ENCODE results near the gene TEX12.
"Not testable (repeated sequence)": the region's sequence is repeated elsewhere in the genome, so short reads cannot be mapped to it uniquely, and the experiment has no call there.

TEX12 gene, protein sequence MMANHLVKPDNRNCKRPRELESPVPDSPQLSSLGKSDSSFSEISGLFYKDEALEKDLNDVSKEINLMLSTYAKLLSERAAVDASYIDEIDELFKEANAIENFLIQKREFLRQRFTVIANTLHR

DNA sequence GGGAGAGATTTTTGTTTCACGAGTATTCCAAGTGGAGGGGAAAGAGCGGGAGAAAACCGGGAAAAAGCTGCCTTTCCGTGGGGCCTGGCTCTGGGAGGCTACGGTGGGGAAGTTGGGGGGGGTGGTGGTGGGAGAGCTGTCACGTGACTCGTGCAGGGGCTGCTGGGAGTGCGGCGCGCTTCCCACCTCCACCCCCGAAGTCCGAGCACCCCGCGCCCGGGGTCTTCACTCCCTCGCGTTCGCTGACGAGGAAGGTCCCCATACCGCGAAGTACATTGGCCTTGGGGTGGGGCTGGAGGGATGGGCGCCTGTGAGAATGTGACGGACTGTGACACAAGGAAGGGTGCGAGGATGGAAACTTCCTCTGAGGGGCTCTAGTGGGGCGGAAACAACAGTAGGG, at the start of gene TEX12:
TSS of gene TEX12 (plus strand) at position 228 of the 400 bp plus-strand sequence. CDS start 1,897 bp downstream, outside the sequence.
- no peak for DNase-seq

DNA sequence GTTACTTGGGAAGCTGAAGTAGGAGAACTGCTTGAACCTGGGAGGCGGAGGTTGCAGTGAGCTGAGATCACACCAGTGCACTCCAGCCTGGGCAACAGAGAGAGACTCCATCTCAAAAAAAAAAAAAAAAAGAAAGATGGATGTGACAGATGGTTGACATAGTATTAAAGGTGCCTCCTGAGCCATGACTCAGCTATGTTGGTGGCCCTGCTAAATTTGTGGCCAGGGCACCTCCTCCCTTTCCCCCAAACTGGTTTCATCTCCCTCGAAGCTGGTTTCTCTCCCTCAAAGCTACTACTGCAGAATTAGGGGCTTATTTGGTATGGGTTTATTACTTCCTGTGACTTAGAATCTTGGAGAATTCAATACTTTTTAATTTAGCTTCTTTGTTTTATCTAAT, 49.0 kb upstream of the TEX12 start:
- DNase-seq: no peak

DNA sequence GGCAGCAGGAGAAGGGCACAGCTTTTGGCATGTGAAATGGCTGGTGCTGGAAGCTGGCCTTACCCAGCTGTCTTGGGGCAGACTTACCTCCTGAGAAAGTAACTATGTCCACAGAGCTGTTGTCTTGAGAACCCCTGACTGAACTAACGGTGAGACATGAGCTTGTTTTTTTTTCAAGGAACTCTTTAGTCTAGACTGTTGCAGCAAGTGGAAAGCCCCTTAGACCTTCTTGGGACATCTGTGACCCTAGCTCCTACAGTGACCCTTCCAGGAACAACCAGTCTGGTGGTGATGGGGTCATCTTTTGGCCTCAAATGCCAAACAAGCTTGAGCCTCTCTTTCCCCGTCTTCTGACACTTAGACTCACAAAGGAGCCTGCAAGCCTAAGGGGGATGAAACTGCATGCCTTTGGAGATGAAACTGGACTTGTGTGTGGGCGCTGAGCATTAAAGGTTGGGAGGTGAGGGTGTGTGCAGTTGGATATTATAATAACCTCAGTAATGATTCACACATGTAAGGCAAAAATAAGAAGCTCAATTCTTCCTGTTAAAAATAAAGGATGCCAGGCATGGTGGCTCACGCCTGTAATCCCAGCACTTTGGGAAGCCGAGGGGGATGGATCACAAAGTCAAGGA, 45.1 kb upstream of the TEX12 start:
- no peak for DNase-seq

DNA sequence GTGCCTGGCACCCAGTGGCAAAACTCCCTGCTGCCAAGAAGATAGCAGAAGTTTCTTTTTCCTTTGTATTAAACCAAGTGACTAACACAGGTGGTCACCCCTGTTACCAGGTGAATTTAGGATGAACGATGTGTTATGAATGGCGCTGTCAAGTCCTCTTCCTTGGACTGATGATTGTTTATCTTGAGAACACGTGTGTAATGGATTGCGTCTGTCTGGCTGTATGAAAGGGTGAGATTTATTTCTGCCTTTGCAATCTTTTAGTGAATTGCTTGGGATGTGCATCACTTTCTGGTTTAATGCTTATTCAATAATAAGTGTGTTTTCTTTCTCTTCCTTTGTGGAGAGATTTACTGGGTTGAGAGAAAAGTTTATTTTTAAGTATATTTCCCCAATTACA, 44.0 kb upstream of the TEX12 start:
- no peak for DNase-seq

DNA sequence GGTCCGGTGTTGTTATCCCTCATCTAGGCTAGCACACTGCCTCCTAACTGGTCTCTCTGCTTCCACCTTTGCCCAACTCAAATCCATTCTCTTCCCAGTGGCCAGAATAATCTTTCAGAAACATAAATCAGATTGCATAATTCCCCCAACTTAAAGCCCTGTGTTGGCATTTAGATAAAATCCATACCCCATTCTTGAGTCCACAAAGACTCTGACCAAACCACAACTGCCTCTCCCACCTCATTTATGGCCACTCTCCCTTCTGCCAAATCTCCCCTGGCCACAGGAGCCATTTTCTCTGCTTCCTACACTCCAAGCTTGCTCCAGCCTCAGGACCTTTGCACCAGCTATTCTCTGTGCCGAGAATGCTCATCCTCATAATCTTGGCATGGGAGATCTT, 40.1 kb upstream of the TEX12 start:
- DNase-seq: no peak

DNA sequence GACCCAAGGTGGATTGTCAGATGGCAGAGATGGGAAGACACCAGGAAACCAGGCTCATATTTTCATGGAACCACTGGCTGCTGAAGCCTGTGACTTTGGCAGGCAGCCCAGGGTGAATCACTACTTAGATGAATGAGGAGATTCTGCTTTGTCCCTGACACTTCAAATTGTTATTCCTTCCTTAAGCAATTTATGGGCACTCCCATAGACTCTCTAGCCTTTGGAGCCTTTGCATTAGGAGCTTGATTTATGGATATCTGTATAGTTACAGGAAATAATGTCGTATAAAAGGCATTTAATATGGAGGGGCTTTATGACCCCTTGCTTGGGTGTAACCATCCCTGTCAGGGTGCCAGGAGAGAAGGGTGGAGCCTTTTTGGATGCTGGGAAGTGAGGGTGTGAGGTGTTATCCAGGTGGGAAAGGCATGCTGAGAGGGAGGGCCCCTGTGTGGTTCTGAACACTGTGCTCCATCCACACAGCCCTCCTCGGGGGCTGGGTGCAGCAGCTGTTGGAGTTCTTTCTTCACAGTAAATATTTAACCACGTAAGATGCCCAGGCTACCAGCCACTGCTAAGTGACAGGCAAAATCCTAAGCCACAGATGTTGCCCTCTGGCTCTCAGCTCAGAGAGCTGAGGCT, 38.6 kb upstream of the TEX12 start:
- DNase-seq: no peak

DNA sequence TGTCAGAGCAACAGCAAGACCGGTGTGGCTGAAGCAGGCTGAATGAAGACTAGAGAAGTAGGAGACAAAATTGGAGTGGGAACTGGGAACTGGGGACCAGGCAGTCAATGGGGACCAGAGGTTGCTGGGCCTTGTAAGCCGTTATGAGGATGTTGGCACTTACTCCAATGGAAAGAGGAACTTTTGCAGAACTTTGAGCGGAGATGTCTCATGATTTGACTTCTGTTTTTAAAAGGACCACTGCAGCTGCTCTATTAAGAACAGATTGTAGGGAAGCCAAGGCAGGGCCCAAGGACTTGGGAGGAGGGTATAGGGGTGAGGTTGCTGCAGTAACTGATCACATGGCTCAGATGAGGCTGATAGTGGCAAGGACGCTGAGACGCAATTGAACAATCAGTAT, 37.5 kb upstream of the TEX12 start:
- DNase-seq: no peak

DNA sequence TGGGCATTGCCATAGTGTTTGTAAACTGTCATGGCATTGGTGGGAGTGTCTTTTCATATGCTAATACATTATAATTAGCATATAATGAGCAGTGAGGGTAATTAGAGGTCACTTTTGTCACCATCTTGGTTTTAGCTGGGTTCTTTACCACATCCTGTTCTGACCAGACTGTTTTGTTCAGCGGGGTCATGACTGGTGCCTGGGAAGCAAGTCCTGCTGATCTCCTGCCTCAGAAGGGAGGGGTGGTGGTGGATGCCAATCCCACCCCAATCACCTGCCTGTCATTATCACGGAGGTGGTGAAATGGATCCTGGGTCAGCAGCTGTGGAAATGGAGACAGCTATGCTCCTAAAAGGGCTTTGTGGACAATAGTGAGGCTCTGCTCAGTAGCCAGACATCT, 34.4 kb upstream of the TEX12 start:
- DNase-seq: no peak

DNA sequence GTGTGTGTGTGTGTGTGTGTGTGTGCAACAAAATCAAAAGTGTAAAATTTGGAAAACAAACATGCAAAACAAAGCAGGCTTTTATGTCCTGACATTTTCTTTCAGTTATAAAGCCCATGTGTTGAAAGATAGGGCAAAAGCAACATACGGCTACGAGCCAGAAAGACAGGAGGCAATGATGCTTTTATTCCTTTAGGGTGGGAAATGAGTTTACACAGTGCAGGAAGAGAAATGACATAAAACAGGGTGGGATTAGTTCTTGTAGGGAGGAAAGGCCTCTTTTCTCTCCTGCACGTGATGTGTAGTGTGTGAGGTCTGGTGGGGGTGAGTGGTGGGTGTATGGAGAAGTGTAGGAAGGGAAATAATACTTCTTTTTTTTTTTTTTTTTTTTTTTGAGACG, 32.7 kb upstream of the TEX12 start:
- no peak for DNase-seq

DNA sequence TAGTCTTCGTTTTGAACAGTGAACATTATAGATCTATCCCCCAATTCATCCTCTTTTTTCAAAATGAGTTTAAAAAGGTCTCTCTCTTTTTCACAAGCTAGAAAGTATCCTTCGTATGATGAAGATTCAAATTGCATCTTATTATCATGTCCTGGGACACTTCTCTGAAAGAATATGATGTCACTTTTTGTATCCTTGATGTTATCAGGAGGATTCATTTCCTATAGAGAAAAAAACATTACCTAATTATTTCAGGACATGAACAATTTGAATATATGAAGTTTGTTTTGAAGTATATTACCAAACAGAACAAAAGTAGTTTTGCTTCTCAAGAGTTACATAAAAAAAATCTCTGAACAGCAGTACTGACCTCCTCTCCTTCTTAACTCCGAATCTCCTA, 23.6 kb upstream of the TEX12 start:
- DNase-seq: no peak

DNA sequence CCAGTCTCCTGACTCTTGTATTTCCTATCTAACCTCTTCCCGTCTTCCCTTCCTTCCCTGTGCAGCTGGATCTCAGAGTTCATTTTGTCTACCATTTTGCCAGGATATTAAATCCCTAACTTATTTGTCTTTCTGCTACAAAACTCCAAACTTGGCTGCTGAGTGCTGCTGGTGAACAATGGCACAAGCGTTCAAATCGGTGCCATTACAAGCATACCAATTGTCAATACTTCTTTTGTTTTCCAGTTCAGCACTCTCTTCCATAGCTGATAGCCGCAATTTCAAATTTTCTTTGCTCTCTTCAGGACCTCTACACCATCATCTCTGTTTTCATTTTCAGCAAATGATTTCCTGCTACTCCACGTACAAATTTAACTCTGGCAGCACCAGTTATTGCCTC, 16.7 kb upstream of the TEX12 start:
- DNase-seq: no peak

DNA sequence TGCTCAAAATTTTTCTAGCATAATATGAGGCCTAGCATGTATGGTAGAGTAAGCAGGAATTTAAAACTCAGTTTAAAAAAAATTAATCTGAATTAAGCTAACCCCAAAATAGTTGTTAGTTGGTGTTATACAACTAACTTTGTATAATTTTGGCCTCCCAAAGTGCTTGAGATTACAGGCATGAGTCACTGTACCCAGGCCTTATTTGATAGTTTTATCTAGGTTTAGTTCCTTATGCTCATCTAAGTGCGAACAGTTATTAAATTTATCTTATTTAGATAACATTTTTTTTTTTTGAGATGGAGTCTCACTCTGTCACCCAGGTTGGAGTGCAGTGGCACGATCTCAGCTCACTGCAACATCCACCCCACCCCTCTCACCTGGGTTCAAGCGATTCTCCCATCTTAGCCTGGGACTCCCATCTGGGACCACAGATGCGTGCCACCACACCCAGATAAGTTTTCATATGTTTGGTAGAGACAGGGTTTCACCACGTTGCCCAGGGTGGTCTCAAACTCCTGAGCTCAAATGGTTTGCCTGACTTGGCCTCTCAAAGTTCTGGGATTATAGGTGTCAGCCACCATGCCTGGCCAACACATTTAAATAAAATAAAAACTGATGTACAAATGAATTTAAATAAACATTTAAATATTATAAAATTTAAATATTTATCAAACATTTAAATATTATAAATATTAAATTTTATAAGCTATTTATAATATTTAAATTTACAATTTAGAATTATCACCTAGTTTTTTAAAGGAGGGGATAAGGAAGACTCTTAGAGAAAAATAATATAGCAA, 10.8 kb upstream of the TEX12 start:
- DNase-seq: no peak

DNA sequence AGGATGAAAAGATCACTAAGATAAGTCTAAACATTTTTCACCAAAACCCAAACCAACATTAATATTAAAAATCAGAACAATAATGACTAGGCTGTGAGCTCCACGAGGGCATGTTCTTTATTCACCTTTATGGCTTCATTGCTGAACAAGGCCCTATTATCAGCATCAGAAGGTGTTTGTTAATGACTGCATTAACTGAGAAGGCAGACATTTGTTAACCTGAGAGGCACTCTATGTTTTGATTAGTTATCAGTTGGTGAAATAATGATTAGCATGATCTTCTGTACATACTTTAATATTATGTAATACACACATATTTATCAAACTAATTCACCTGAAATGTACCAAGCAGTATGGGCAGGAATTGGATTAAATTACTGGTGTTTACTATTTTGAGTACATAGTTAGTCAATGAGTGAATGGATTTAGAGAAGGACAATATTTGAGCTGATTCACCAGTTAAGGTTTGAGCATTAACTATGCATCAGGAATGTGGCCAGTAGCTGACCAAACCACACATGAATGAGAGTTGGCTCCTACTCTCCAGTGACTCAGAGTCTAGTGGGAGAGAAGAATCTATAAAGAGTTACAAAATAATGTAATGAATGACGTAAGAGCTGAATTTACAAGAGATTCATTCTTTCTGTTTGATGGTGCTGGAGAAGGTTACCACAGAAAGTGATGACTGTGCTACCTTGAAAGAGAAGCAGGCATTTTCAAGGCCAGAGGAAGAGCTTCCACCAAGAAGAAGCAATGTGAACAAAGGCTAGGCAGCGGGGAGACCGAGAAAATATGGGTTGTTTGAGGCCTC, 10.0 kb upstream of the TEX12 start:
- no peak for DNase-seq

DNA sequence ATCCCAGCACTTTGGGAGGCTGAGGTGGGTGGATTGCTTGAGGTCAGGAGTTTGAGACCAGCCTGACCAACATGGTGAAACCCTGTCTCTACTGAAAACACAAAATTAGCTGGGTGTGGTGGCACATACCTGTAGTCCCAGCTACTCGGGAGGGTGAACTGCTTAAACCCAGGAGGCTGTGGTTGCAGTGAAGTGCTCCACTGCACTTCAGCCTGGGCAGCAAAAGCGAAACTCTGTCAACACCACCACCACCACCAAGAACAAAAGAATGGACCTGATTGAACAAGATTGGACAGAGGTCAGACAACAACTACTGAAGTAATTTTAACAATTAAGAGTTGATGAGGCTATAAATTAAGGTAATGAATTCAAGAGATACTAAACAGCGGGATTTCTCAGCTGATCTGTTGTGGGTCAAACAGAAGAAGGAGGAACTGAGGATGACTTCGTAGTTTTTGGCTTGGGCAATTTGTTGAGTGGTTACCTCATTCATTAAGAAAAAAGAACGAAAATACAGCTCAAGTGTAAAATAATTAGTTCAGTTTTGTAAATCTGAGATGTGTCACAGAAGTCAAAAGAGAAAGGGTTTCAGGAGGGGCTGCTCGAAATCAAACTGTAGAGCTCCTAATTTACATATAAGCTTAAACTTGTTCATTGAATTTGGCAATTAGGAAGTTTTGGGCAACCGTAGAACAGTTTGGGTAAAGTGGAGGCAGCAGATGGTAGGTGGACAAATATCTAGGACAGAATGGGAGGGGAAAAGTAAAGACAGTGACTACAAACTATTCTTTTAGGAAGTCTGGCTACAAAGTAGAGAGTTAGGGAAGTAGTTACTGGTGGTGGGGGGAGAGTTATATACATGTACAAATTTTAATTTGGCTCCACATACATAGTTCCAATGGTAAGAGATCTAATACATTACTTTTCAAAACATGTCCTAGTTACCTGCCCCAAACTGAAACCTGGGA, 7.8 kb upstream of the TEX12 start:
- DNase-seq: no peak

DNA sequence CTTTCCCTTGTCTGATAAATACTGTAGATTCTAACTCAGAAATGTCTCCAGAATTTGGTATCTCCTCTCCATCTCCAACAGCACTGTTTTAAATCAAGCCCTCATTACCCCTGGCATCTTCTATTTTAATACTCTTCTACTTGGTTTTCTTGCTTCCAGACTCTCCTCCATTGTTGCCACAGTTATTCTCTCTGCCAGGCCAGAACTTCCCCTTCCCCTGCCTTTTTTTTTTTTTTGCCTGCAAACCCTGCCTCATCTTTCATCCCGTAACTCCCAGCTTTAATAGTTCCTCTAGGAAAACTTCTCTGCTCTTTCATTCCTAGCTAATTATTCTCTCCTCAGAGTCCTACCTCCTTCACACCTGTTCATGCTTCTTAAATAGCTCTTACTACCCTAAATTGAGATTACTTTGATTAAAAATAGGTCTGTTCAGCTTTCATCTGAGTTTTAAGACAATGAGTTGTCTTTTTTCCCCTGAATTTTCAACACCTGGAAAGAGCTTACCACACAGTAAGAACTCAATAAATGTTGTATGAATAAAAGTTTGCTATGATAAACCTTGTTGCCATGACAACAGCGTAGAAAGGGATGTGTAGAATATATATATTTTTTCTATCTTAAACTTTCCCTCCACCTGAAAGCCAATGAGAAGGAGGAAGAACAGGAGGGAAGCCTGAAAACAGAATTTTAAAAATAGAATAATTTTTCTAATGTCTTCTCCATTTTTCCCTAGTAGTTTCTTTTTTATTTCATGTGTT, 6.9 kb upstream of the TEX12 start:
- no peak for DNase-seq

DNA sequence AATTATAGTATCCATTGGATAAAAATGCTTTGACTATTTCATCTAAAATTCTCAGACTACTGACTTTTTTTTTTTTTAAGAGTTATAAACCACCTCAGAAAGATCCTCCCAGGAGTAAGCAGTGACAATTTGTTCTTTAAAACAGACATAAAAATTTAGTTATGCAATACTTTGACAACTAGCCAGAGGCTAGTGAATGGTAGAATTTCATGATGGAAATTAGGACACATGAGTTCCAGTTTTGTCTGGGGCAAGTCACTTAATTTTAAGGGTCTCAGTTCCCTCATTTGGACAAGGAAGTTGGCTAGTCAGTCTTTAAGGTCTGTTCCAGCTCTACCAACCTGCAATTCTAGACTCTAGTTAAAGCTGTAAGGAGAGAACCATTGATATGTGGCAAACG, 6.2 kb upstream of the TEX12 start:
- DNase-seq: no peak

DNA sequence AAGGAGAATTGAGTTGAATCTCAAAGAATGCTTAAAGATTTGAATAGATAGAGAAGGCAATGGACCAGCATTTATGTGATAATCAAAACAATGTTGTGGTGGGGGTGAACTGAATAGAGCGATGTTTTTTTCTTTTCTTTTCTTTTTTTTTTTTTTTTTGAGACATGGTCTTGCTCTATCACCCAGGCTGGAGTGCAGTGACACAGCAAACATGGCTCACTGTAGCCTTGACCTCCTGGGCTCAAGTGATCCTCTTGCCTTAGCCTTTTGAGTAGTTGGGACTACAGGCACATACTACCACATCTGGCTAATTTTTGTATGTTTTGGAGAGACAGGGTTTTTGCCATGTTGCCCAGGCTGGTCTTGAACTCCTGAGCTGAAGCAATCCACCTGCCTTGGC, 5.0 kb upstream of the TEX12 start:
- not testable (repeated sequence) for DNase-seq

DNA sequence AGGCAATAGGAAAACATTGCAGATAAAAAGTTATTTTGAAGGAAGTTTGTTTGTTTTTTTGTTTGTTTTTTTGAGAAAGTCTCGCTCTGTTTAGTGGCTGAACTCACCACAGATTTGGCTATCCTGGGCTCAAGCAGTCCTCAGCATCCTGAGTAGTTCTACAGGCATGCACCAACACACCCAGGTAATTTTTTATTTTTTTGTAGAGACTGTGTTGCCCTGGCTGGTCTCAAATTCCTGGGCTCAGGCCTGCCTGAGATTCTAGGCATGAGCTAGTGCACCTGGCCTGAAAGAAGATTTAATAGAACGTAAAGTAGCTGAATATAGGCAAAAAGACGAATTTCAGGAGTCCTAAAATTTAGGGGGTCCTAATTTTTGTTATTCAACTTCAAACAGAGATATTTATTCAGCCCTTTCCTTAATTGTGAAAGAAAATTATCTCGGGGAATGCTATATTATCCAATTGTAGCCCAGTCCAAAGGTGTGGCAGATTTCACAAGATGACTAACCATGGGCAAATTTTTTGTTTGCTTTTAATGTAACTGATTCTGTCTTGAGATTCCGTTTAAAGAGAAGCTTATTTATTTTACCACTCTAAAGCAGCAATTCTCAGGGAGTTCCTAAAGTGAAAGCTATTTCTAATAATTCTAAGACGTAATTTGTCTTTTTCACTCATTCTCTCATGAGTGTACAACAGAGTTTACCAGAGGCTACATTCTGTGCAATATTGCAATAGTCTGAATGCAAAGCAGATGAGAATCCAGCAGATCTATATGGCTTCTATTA, 4.2 kb upstream of the TEX12 start:
- no peak for DNase-seq

DNA sequence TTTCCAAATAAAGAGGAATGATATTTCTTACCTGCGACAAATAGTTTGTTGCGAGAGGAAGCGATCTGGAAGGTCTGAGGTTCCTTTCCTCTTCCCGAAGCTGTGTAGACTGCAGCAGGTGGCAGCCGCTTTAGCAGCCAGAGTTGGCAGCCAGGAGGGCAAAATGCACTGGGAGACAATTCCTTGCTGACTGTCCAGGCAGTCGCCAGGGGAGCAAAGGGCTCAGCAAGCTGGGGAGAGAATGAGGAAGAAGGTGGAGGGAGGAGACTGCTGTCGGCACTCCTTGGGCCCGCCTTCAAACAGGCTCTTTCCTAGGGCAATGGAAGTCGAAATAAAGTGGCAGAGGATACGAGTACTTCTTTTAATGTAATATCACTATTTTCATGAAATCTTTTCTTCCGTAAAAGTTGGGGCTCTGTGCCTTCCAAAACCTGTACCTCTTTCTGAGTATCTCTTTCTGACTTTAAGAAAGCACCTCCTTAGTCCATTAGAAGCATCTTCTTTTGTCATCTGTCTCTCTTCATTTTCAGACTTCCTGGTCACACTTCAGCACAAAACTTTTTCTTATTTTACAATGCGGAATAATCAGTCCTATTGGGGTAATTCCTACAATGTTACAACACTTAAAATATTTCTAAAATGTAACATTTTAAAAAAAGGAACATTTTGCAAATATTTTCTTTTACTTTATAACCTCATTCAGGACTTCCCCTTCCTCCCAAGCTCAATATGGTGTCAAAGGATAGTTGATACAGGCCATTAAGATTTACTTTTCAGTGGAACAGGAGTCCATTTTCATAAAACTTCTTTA, 3.1 kb upstream of the TEX12 start, which contains the start of gene IL18:
TSS of gene IL18 (minus strand) at position 220 of the 811 bp plus-strand sequence. CDS start 9,041 bp downstream, outside the sequence.
- no peak for DNase-seq
